22Rv1 (cell line): ENCODE results near the gene MLLT11.
A peak's percentile ranks its signal among the peaks of the same experiment; 100 is the strongest.

ENCODE experiments used
- H3K27ac ChIP-seq: fragments of 450-650 bp; 2 replicates; pipeline ENCODE4 v1.5.1; 2017
- CTCF ChIP-seq: fragments of 450-650 bp; IDR thresholded peaks from 2 replicates; pipeline ENCODE4 v1.5.1; 2017; ENCODE audit warnings: mild to moderate bottlenecking
- ZFX ChIP-seq: fragments of 450-650 bp; IDR thresholded peaks from 2 replicates; pipeline ENCODE4 v1.6.1; 2017; ENCODE audit warnings: antibody characterized with exemption, borderline replicate concordance

Gene MLLT11

GRCh38 chr1:151060007-151060656 lies at the start of gene MLLT11:
TSS of gene MLLT11 (plus strand) at chr1:151060397. CDS start at chr1:151067225, 6,828 bp downstream.
- TF ChIP-seq CTCF (no peak), ZFX (no peak)
- H3K27ac ChIP-seq: peak within 1 kb of the TSS; percentile 93

- no peak for TF ChIP-seq ZFX
- TF ChIP-seq CTCF: no peak
- H3K27ac ChIP-seq: no peak overlapping the region
These were observed 48.9 kb upstream of the MLLT11 start for GRCh38 chr1:151011154-151011850.

- no peak overlapping the region for H3K27ac ChIP-seq
- no peak for TF ChIP-seq CTCF
- TF ChIP-seq ZFX: no peak
These were observed 47.3 kb upstream of the MLLT11 start for GRCh38 chr1:151012684-151013471.

- no peak overlapping the region for H3K27ac ChIP-seq
- no peak for TF ChIP-seq ZFX
- no peak for TF ChIP-seq CTCF
These were observed 46.7 kb upstream of the MLLT11 start for GRCh38 chr1:151013518-151013917.

GRCh38 chr1:151024540-151025146 lies 35.6 kb upstream of the MLLT11 start:
- TF ChIP-seq CTCF: peak; percentile 93
- TF ChIP-seq ZFX: no peak

GRCh38 chr1:151026460-151026859 lies 33.7 kb upstream of the MLLT11 start:
- H3K27ac ChIP-seq: no peak overlapping the region
- TF ChIP-seq ZFX: no peak
- no peak for TF ChIP-seq CTCF

More at GRCh38 chr1:151024540-151025146, 35.6 kb upstream of the MLLT11 start:
- no peak overlapping the region for H3K27ac ChIP-seq
